GM18868 (cell line): Measurements from ENCODE around the gene MEGF8.

Experiments
- ATAC-seq: cut with Tn5 transposase; IDR thresholded peaks from one replicate; pipeline ENCODE4 v1.9.1; 2021; ENCODE audit warnings: mild to moderate bottlenecking, moderate library complexity; ENCODE audit not compliant: unreplicated experiment

The MEGF8 gene, protein sequence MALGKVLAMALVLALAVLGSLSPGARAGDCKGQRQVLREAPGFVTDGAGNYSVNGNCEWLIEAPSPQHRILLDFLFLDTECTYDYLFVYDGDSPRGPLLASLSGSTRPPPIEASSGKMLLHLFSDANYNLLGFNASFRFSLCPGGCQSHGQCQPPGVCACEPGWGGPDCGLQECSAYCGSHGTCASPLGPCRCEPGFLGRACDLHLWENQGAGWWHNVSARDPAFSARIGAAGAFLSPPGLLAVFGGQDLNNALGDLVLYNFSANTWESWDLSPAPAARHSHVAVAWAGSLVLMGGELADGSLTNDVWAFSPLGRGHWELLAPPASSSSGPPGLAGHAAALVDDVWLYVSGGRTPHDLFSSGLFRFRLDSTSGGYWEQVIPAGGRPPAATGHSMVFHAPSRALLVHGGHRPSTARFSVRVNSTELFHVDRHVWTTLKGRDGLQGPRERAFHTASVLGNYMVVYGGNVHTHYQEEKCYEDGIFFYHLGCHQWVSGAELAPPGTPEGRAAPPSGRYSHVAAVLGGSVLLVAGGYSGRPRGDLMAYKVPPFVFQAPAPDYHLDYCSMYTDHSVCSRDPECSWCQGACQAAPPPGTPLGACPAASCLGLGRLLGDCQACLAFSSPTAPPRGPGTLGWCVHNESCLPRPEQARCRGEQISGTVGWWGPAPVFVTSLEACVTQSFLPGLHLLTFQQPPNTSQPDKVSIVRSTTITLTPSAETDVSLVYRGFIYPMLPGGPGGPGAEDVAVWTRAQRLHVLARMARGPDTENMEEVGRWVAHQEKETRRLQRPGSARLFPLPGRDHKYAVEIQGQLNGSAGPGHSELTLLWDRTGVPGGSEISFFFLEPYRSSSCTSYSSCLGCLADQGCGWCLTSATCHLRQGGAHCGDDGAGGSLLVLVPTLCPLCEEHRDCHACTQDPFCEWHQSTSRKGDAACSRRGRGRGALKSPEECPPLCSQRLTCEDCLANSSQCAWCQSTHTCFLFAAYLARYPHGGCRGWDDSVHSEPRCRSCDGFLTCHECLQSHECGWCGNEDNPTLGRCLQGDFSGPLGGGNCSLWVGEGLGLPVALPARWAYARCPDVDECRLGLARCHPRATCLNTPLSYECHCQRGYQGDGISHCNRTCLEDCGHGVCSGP (N-terminal part only)

GRCh38 chr19:42325308-42325895 is at the start of gene MEGF8:
Gene MEGF8 (plus strand): TSS chr19:42325635. CDS start chr19:42326244, 609 bp downstream.
- ATAC-seq, result peak; percentile 88

- no peak for ATAC-seq
These were observed 49.2 kb upstream of the MEGF8 start for GRCh38 chr19:42276284-42276683.

- no peak for ATAC-seq
These were observed 48.6 kb upstream of the MEGF8 start for GRCh38 chr19:42276821-42277220.

- ATAC-seq, result no peak
These were observed 47.5 kb upstream of the MEGF8 start for GRCh38 chr19:42277821-42278451.

- no peak for ATAC-seq
These were observed 46.8 kb upstream of the MEGF8 start for GRCh38 chr19:42278452-42279154.

- ATAC-seq, result no peak
These were observed 46.1 kb upstream of the MEGF8 start for GRCh38 chr19:42279155-42279901.

DNA sequence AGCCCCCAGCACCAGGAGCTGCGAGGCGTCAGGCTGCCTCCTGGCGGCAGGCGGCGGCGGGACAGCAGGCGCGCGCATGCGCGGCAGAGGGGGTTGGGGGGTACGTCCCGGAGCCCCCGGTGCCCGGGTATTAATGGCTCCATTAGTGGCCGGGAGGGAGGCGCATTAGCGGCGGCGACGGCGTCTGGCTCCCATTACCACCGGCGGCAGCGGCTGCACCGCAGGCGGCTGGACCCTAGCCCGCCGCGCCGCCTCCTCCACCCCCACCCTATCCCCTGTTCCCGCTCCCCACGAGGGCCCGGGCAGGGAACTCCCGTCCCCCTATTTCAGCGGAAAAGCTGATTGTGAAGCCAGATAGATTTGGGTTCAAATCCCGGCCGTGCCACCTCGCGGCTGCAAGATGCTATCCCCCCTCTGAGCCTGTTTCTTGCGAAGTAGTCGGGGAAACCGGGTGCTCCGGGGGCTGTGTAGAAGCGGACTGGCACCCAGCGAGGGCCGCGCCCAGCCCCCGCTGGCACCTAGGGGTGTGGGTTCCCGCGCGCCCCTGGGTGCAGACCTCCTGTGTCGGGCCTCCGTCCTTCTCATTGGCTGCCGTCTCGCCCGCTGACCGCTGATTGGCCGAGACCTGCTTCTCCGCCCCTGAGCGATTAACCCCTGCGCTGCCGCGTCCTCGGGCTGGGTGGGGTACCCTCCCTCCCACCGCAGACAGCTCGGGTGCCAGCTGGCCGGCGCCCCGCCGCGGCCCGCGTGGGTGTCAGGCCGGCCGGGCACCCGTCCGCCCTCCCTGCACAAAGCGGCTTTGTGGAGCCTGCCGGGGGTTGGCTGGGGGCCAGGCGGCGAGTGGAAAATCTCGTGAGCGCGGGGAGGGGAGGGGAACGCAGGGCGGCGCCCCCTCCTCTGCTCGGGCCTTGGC is 45.3 kb upstream of the MEGF8 start:
- peak; percentile 37 for ATAC-seq

GRCh38 chr19:42280815-42281145 is 44.7 kb upstream of the MEGF8 start:
- no peak for ATAC-seq

DNA sequence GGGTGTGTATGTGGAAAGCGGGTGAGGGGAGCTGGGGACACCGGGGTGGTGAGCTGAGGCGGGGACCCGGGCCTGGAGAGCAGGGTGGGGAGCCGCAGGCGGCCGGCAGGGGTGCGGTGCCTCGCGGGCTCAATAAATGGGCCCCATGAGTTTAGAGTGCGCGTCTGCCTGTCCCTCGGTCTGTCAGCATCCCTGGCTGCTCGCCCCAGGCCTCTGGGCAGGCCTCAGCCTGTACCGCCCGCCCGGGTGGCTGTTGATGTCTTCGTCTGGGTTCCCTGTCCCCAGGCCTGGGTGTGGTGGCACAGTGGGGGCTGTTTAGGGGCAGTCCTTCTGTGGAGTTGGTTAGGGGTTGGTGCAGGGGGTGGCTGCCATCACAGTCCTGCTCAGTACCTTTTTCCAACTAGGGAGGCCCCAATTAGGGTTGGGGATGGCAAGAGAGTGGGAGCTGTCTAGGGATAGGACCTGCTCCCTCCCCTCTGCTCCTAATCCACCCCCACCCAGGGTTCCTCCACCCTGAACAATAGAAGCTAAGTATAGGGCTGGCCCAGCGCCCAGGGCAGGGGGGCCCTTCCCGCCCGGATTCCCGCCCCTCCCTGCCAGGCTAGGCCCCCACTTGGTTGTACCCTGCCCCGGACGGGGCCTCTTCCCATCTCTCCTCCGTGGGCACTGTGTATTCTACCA is 44.1 kb upstream of the MEGF8 start:
- ATAC-seq, result no peak

DNA sequence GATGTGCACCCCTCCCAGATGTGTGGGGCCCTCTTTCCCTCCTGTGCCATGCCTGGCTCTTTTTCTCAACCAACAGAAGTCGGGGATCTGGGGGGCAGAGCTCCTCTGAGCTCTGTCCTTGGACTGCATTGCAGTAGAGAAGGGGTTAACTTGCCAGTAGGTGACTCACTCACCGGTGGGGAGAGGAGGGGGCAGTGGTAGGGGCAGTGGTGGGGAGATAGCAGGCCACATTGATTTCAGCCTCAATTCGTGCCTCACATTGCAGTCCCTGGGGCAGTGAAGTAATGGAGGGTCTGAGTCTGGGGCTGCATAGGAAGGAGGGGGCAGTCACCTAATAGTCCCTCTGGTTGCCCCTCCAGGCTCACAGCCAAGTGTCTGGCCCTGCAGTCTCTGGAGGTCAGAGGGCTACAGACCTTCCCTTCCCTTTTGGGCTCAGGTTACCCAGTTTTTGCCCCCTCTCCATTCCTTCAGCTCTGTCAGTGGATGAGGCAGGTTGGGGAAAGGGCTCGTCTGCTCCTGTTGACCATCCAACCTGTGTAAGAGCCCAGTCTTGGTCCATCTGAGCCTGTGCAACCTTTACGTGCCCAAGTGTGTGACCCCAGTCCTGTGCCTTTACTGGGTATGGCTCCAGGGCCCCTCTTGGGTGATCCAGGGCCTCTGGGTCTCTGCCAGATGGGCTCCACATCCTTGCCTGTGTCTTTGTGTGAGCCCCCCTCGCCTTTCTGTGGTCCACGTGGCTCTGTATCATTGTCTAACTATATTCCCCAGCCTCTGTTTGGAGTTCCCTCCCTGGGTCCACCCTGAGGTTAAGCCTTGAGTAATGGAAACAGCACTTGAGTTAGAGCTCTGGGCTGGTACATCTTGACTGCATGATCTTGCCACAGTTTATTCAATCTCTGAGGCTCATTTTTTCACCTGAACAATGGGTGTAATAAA is 43.3 kb upstream of the MEGF8 start:
- ATAC-seq, result no peak

DNA sequence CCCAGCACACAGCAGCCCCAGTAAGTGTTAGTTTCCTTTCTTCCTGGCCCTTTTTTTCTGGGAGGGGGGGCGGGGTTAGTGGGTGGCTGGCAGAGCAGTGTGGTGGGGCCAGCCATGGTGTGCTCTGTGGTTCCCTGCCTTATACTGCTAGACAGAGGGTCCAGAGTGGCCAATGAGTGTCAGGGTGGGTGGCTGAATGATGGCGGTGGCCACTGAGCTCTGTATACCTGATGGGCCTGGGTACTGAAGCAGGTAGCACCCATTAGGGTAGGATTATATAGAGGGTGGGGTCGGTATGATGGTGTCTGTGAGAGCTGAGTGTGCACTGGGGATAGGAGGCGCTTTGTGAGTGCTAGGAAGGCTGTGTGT is 42.6 kb upstream of the MEGF8 start:
- no peak for ATAC-seq

GRCh38 chr19:42283188-42284065 is 42.0 kb upstream of the MEGF8 start:
- peak; percentile 45 for ATAC-seq

DNA sequence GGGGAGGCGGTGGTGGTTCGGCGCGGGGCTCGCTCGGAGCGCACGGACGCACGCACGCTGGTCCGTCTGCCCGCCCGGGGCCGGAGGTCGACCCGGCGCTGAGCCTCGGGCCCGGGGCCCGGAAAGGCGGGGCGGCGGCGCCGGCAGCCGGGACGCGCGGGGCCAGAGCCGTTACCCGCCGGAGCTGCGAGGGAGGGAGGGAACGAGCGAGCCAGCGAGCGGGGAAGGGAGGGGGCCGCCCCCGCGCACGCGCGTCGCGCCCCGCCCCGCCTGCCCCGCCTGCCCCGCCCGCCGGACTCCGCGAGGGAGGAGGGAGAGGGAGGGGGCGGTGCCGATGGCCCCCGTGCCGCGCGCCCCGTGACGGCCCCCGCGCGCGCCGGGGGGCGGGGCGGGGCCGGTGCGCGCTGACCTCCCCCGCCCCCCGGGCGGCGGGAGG is 41.4 kb upstream of the MEGF8 start:
- peak; percentile 28 for ATAC-seq

DNA sequence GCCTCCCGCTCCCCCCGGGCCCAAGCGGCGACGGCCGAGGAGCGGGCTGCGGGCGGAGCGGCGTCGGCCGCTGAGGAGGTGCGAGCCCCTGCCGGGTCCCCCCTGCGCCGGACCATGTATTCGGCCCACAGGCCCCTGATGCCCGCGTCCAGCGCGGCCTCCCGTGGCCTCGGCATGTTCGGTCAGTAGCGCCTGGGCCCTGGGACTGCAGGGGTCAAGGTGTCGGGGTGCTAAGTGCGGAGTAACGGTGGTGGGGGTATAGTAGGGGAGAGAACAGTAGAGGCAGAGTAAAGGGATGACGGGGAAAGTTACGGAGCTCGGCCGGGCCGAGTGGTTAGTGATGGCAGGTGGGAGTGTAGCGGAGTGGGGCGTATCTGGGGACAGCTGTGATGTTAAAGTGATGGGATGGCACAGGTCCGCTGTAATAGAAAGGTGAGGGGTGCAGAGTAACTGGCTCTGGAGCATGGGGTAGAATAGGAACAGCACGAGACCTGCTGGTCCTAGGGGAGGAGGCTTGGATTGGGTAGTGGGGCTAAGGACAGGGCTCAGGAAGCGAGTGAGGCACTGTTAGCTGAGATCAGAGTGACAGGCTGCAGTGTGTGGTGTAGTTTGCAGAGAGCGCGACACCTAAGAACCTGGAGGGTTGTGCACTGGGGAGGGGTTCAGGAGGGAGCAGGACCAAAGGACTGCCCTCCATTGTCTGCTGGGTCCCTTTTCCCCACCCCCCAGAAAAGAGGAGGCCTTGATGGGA is 40.7 kb upstream of the MEGF8 start:
- ATAC-seq, result no peak

GRCh38 chr19:42285541-42285941 is 39.9 kb upstream of the MEGF8 start:
- no peak for ATAC-seq
